ENCODE data around the gene BOLA1. TPM values are rescaled to one million over a fixed set of nuclear protein-coding genes. Genes with fewer than 3 reads are reported as not detected.
"Not testable (repeated sequence)": the region's sequence is repeated elsewhere in the genome, so short reads cannot be mapped to it uniquely, and the experiment has no call there.

BOLA1 gene
- polyA plus RNA-seq, 1 of the 3 experiments (the other 2 are of a cell fraction): 24.6 TPM

DNA sequence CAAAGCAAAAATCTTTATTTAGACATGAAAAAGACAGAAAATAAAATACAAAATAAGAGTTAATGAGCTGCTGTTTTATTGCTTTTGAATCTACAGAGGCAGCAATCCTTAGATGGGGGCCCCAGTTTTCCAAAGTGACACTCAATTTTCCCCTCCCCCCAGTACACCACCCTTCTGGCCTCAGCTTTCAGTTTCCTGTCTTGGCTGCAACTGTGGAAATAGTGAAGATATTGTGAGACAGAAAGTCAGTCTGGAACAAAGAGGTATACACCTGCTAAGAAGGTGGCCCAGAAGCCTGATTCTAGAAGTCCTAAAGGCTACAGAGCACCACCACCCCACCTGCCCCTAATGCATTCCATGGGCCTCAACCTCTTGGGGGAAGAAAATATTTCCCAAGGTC is 38.4 kb downstream of the BOLA1 start:
- Histone ChIP-seq H3K4me3 (ENCODE audit: low read depth in 2 of 2, low read length in 1 of 2) (no peak overlapping the region), H3K4me2 (peak overlapping the region; percentile 64)
- POLR2A ChIA-PET: interaction anchor here (1.3 to 3.4 kb wide), 2 partner anchors 10 to 50 kb away, joined by 4 to 30 read pairs; a partner anchor contains a TSS

GRCh38 chr1:149938668-149939003 is 39.3 kb downstream of the BOLA1 start:
- 9% methylated on average over 13 of the region's 13 CpGs for WGBS (ENCODE audit: low lambda C conversion rate)
- H4K20me1 ChIP-seq (ENCODE audit: insufficient read depth); H3K79me2 ChIP-seq (ENCODE audit: insufficient read depth); H3K9me2 ChIP-seq; H3K27me3 ChIP-seq (ENCODE audit: insufficient read depth); H3K36me3 ChIP-seq (replicated peaks in 1 of 2; ENCODE audit: control insufficient read depth in 1 of 2, insufficient read depth in 2 of 2, low read length in 1 of 2); DNase-seq; H3K9me3 ChIP-seq: not testable (repeated sequence)
- Histone ChIP-seq H3K9ac (peak overlapping the region; percentile 39; the same call in 1 of the 2 replicates), H3K27ac (ENCODE audit: low read depth in 2 of 2, low read length in 1 of 2) (peak overlapping the region; percentile 83 to 98), H3K4me2 (peak overlapping the region; percentile 66), H3K4me3 (ENCODE audit: low read depth in 2 of 2, low read length in 1 of 2) (peak overlapping the region; percentile 38 to 39), H2AFZ (ENCODE audit: low read depth) (peak overlapping the region; percentile 74), H3K4me1 (ENCODE audit: control insufficient read depth in 1 of 2, insufficient read depth in 2 of 2, low read depth in 1 of 2, low read length in 1 of 2) (peaks cover 22 to 29% of the 10 kb centered on the region in 2 experiments), H3F3A (replicated peaks; ENCODE audit: insufficient read depth) (peaks cover 47% of the 10 kb centered on the region)
- POLR2A ChIA-PET: interaction anchor here (0.9 to 3.4 kb wide), 5 partner anchors 11 to 214 kb away, joined by 3 to 30 read pairs (median 3); partner anchors contain the start of gene BOLA1
- CTCF ChIA-PET: interaction anchor here (0.7 to 2.9 kb wide), 2 partner anchors 51 to 230 kb away, joined by 4 to 10 read pairs; a partner anchor contains a TSS

More for the DNA sequence above, 38.4 kb downstream of the BOLA1 start:
- Histone ChIP-seq H3K36me3 (replicated peaks in 1 of 2; ENCODE audit: control insufficient read depth in 1 of 2, insufficient read depth in 2 of 2, low read length in 1 of 2) (peaks cover 3 to 5% of the 10 kb centered on the region in 2 experiments), H4K20me1 (ENCODE audit: insufficient read depth) (no peaks in the 10 kb centered on the region), H3K9me3 (no peaks in the 10 kb centered on the region), H3K9me2 (no peaks in the 10 kb centered on the region), H3K27me3 (ENCODE audit: insufficient read depth) (no peaks in the 10 kb centered on the region), H3K4me1 (ENCODE audit: control insufficient read depth in 1 of 2, insufficient read depth in 2 of 2, low read depth in 1 of 2, low read length in 1 of 2) (peaks cover 22 to 29% of the 10 kb centered on the region in 2 experiments), H3K9ac (no peak overlapping the region), H3F3A (replicated peaks; ENCODE audit: insufficient read depth) (peaks cover 47% of the 10 kb centered on the region), H2AFZ (ENCODE audit: low read depth) (no peak overlapping the region), H3K79me2 (ENCODE audit: insufficient read depth) (no peaks in the 10 kb centered on the region), H3K27ac (ENCODE audit: low read depth in 2 of 2, low read length in 1 of 2) (peak overlapping the region; percentile 73 to 83)
- CTCF ChIA-PET: interaction anchor here (0.8 to 2.9 kb wide), 4 partner anchors 10 to 231 kb away, joined by 3 to 10 read pairs (median 4); partner anchors contain the start of gene SF3B4
- DNase-seq: no peak
- no peak for TF ChIP-seq MXI1 (IDR thresholded peaks at IDR 0.05; ENCODE audit: low read depth, low read length)
- TF ChIP-seq TEAD4 (IDR thresholded peaks at IDR 0.05; ENCODE audit: borderline replicate concordance, insufficient read depth): no peak
- TF ChIP-seq FOSL2 (IDR thresholded peaks at IDR 0.05; ENCODE audit: borderline replicate concordance, low read depth): no peak
- no peak for TF ChIP-seq MEF2A (IDR thresholded peaks at IDR 0.05; ENCODE audit: borderline replicate concordance, low read depth)
- TF ChIP-seq SMC3 (IDR thresholded peaks at IDR 0.05; ENCODE audit: low read depth, low read length): no peak
- TF ChIP-seq ELF1 (IDR thresholded peaks at IDR 0.05): no peak
- no peak for TF ChIP-seq PBX3 (IDR thresholded peaks at IDR 0.05)
- no peak for TF ChIP-seq TCF12 (IDR thresholded peaks at IDR 0.05)
- no peak for TF ChIP-seq YY1 (IDR thresholded peaks at IDR 0.05; ENCODE audit: low read depth)
- TF ChIP-seq CTCF (IDR thresholded peaks at IDR 0.05): no peak
- no peak for TF ChIP-seq RCOR1 (IDR thresholded peaks at IDR 0.05; ENCODE audit: low read length)
